Esophagus squamous epithelium (tissue), 4 donors: ENCODE data around the gene ITPRIP.

ENCODE experiments used
- POLR2A ChIP-seq, 4 donors: fragments of 450-650 bp; IDR thresholded peaks; one replicate each; pipeline ENCODE4 v1.6.1; 2017; ENCODE audit warnings: antibody characterized with exemption in 4 of 4, mild to moderate bottlenecking in 4 of 4, moderate library complexity in 3 of 4
- TF ChIP-seq, protein P1 (sequence below), 6 experiments: fragments of 450-650 bp in 4 of 6; fragments of 200-600 bp in 2 of 6; sonication (generic) in 2 of 6; IDR thresholded peaks; one replicate each; pipeline ENCODE4 v1.5.1; 2016 to 2019; ENCODE audit warnings: antibody characterized with exemption in 6 of 6, mild to moderate bottlenecking in 4 of 6, moderate library complexity in 4 of 6

DNA sequence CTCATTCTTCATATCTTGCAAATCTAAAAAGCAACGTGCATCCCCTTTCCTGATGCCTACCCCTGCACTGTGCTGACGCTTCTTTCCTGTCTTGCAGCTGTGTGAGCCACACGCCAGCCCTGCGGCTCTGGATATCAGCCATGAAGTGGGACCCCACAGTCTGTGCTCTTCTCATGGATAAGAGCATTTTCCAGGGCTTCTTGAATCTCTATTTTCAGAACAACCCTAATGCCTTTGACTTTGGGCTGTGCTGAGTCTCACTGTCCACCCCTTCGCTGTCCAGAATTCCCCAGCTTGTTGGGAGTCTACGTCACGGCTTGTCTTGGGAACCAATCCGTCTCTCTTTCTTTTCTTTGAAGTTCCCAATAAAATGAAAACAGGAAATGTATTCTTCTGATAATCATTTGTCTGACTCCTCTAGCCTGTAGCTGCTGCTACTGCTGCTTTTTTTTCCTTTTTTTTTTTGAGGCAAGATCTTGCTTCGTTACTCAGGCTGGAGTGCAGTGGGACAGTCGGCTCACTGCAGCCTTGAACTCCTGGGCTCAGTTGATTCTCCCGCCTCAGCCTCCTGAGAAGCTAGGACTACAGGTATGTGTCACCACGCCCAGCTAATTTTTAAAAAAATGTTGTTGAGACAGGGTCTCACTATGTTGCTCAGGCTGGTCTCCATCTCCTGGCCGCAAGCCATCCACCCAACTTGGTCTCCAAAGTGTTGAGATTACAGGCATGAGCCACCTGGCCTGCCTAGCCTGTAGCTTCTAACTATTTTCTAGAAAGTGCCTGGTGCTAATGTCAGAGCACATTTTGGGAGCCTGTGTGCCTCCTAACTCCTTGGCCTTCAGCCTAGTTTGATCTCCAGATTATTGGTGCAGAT, 39.0 kb downstream of the ITPRIP start:
- TF ChIP-seq, protein P1, sequence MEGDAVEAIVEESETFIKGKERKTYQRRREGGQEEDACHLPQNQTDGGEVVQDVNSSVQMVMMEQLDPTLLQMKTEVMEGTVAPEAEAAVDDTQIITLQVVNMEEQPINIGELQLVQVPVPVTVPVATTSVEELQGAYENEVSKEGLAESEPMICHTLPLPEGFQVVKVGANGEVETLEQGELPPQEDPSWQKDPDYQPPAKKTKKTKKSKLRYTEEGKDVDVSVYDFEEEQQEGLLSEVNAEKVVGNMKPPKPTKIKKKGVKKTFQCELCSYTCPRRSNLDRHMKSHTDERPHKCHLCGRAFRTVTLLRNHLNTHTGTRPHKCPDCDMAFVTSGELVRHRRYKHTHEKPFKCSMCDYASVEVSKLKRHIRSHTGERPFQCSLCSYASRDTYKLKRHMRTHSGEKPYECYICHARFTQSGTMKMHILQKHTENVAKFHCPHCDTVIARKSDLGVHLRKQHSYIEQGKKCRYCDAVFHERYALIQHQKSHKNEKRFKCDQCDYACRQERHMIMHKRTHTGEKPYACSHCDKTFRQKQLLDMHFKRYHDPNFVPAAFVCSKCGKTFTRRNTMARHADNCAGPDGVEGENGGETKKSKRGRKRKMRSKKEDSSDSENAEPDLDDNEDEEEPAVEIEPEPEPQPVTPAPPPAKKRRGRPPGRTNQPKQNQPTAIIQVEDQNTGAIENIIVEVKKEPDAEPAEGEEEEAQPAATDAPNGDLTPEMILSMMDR (IDR thresholded peaks at IDR 0.05): no peak
- no peak for TF ChIP-seq POLR2A (IDR thresholded peaks at IDR 0.05)
